Measurements from ENCODE around the gene PRX. TPM values are rescaled to one million over a fixed set of nuclear protein-coding genes. Genes with fewer than 3 reads are reported as not detected.

The PRX gene
- total RNA-seq, 1 experiment from 2014 or later = 2.2 TPM

DNA sequence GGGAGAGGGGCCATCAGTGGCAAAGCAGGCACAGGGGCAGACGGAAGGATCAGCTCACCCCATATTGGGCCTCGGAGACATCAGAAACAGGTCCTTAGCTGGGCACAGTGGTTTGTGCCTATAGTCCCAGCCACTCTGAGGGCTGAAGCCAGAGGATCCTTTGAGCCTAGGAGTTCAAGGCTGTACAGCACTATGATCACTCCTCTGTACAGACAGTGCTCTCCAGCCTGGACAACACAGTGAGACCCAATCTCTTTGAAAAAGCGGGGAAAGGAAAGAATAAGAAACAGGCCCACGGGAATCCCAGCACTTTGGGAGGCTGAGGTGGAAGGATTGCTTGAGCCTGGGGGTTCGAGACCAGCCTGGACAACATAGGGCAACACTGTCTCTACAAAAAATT is 6.6 kb upstream of the PRX start:
- peaks cover 27% of the 10 kb centered on the region for H3K79me2 ChIP-seq (ENCODE audit: low read length)
- H3K9ac ChIP-seq (ENCODE audit: low read length) = no peak overlapping the region
- ATAC-seq (no peak), DNase-seq (no peak)
- no peak overlapping the region for H3K4me2 ChIP-seq (ENCODE audit: low read length)
- H3K4me3 ChIP-seq (ENCODE audit: low read length) = no peak overlapping the region
- POLR2A ChIA-PET (ENCODE audit: unreplicated experiment) = interaction anchor here (0.5 kb wide), 1 partner anchor 44 kb away, joined by 10 read pairs; no protein-coding TSS in a partner anchor
- H3K9me3 ChIP-seq (ENCODE audit: low read length) = no peaks in the 10 kb centered on the region
- CTCF ChIA-PET = interaction anchor here (0.6 to 1.2 kb wide), 3 partner anchors 44 to 85 kb away, joined by 6 to 11 read pairs (median 6); no protein-coding TSS in a partner anchor
- BruUV-seq (replicated peaks) = no TSS peak
- H3K36me3 ChIP-seq (ENCODE audit: low read depth, low read length) = peaks cover 8% of the 10 kb centered on the region; the same call in 1 of the 2 replicates
- no peak overlapping the region for H2AFZ ChIP-seq (ENCODE audit: low read length)
- intact Hi-C loops (cut with micrococcal nuclease) = loop anchor here (2.0 to 5.0 kb wide), 2 partner anchors 23 to 72 kb away; partner anchors contain the start of genes C19orf47 and PLD3
- no peaks in the 10 kb centered on the region for H3K9me2 ChIP-seq (replicated peaks; ENCODE audit: low read length)
- no peak overlapping the region for H3K27ac ChIP-seq (ENCODE audit: low read length)
- no peaks in the 10 kb centered on the region for H3K27me3 ChIP-seq (ENCODE audit: low read length)
- TF ChIP-seq EZH2phosphoT487 (IDR thresholded peaks at IDR 0.05; ENCODE audit: borderline replicate concordance, low read length) (no peak), EZH2 (IDR thresholded peaks at IDR 0.05; ENCODE audit: low read length, unreplicated experiment) (no peak)
- TF ChIP-seq, protein P1, sequence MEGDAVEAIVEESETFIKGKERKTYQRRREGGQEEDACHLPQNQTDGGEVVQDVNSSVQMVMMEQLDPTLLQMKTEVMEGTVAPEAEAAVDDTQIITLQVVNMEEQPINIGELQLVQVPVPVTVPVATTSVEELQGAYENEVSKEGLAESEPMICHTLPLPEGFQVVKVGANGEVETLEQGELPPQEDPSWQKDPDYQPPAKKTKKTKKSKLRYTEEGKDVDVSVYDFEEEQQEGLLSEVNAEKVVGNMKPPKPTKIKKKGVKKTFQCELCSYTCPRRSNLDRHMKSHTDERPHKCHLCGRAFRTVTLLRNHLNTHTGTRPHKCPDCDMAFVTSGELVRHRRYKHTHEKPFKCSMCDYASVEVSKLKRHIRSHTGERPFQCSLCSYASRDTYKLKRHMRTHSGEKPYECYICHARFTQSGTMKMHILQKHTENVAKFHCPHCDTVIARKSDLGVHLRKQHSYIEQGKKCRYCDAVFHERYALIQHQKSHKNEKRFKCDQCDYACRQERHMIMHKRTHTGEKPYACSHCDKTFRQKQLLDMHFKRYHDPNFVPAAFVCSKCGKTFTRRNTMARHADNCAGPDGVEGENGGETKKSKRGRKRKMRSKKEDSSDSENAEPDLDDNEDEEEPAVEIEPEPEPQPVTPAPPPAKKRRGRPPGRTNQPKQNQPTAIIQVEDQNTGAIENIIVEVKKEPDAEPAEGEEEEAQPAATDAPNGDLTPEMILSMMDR (conservative IDR thresholded peaks at IDR 0.05; ENCODE audit: low read depth, low read length) = no peak
- H3K4me1 ChIP-seq (ENCODE audit: insufficient read depth, low read length) = peaks cover 10% of the 10 kb centered on the region
- no peaks in the 10 kb centered on the region for H4K20me1 ChIP-seq (ENCODE audit: low read length)
- H3F3A ChIP-seq (ENCODE audit: low read length, unreplicated experiment) = no peaks in the 10 kb centered on the region

DNA sequence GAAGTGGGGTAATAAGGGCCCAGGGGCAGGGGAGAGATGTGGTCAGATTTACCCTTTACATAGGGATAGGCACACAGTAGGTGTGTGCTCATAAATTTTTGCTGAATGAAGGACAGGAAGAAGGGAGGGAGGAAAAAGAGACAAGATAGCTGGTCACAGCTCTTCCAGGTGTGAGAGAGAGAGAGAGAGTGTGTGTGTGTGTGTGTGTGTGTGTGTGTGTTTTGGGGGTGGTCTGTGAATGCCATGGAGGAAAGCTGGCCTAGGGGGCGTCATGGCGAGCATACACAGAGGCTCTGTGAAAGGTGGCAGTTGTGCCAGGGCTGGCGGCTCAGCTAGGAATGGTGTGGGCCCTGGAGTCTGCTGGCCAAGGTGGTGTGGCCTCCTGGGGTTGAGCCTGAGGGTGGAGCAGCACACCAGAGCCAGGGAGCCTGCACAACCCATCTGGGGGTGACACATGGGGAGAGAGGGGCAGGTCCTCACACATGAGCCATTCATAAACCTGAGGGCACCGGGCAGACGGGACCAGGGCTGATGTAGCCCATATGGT is 6.0 kb upstream of the PRX start:
- ATAC-seq (no peak), DNase-seq (no peak)
- intact Hi-C loops (cut with micrococcal nuclease) = no loop called here
- no peak overlapping the region for H2AFZ ChIP-seq (ENCODE audit: low read length)
- no peaks in the 10 kb centered on the region for H3F3A ChIP-seq (ENCODE audit: low read length, unreplicated experiment)
- H3K4me3 ChIP-seq (ENCODE audit: low read length) = no peak overlapping the region
- peaks cover 10% of the 10 kb centered on the region for H3K4me1 ChIP-seq (ENCODE audit: insufficient read depth, low read length)
- no peak overlapping the region for H3K9ac ChIP-seq (ENCODE audit: low read length)
- H3K27ac ChIP-seq (ENCODE audit: low read length) = no peak overlapping the region
- no TSS peak for BruUV-seq (replicated peaks)
- ChIA-PET CTCF (no interaction called here), POLR2A (ENCODE audit: unreplicated experiment) (no interaction called here)
- H3K4me2 ChIP-seq (ENCODE audit: low read length) = no peak overlapping the region
- no peaks in the 10 kb centered on the region for H3K9me2 ChIP-seq (replicated peaks; ENCODE audit: low read length)
- H3K36me3 ChIP-seq (ENCODE audit: low read depth, low read length) = peaks cover 8% of the 10 kb centered on the region; the same call in 1 of the 2 replicates
- peaks cover 21% of the 10 kb centered on the region for H3K79me2 ChIP-seq (ENCODE audit: low read length)
- TF ChIP-seq, protein P1 (conservative IDR thresholded peaks at IDR 0.05; ENCODE audit: low read depth, low read length) = no peak
- TF ChIP-seq EZH2 (IDR thresholded peaks at IDR 0.05; ENCODE audit: low read length, unreplicated experiment) (no peak), EZH2phosphoT487 (IDR thresholded peaks at IDR 0.05; ENCODE audit: borderline replicate concordance, low read length) (no peak)
- no peaks in the 10 kb centered on the region for H3K9me3 ChIP-seq (ENCODE audit: low read length)
- no peaks in the 10 kb centered on the region for H3K27me3 ChIP-seq (ENCODE audit: low read length)
- H4K20me1 ChIP-seq (ENCODE audit: low read length) = no peaks in the 10 kb centered on the region

GRCh38 chr19:40418040-40418439 is 4.9 kb upstream of the PRX start:
- CTCF ChIA-PET = no interaction called here
- ATAC-seq = no peak
- POLR2A ChIA-PET (ENCODE audit: unreplicated experiment) = no interaction called here

More at GRCh38 chr19:40418040-40418439, 4.9 kb upstream of the PRX start:
- no peak for TF ChIP-seq EZH2 (IDR thresholded peaks at IDR 0.05; ENCODE audit: low read length, unreplicated experiment)
- no peak for TF ChIP-seq EZH2phosphoT487 (IDR thresholded peaks at IDR 0.05; ENCODE audit: borderline replicate concordance, low read length)
- TF ChIP-seq, protein P1 (conservative IDR thresholded peaks at IDR 0.05; ENCODE audit: low read depth, low read length) = no peak
- Histone ChIP-seq H3K9me2 (replicated peaks; ENCODE audit: low read length) (no peaks in the 10 kb centered on the region), H3F3A (ENCODE audit: low read length, unreplicated experiment) (no peaks in the 10 kb centered on the region), H3K27ac (ENCODE audit: low read length) (no peak overlapping the region), H2AFZ (ENCODE audit: low read length) (no peak overlapping the region), H3K79me2 (ENCODE audit: low read length) (peaks cover 10% of the 10 kb centered on the region), H3K4me1 (ENCODE audit: insufficient read depth, low read length) (peaks cover 10% of the 10 kb centered on the region), H3K9ac (ENCODE audit: low read length) (no peak overlapping the region), H3K36me3 (ENCODE audit: low read depth, low read length) (peaks cover 7% of the 10 kb centered on the region; the same call in 1 of the 2 replicates), H3K27me3 (ENCODE audit: low read length) (no peaks in the 10 kb centered on the region), H3K4me3 (ENCODE audit: low read length) (no peak overlapping the region), H3K4me2 (ENCODE audit: low read length) (no peak overlapping the region), H3K9me3 (ENCODE audit: low read length) (no peaks in the 10 kb centered on the region), H4K20me1 (ENCODE audit: low read length) (no peaks in the 10 kb centered on the region)
- intact Hi-C loops (cut with micrococcal nuclease) = no loop called here
- no TSS peak for BruUV-seq (replicated peaks)
- no peak for DNase-seq
